Upper lobe of left lung (tissue), 6 donors: ENCODE results near the gene CCDC87. TPM values are rescaled to one million over a fixed set of nuclear protein-coding genes. Genes with fewer than 3 reads are reported as not detected.
"Not testable (repeated sequence)": the region's sequence is repeated elsewhere in the genome, so short reads cannot be mapped to it uniquely, and the experiment has no call there.

Experiments
- ATAC-seq, 2 donors: fragments of 200-7000 bp; cut with Tn5 transposase; one replicate each; pipeline ENCODE4 v1.9.1; 2022; ENCODE audit warnings: mild to moderate bottlenecking in 2 of 2, moderate library complexity in 2 of 2; ENCODE audit not compliant: low FRiP score in 2 of 2
- DNase-seq, 2 donors: peaks; one replicate each; pipeline ENCODE4 v3.0.0-alpha.2; 2019 to 2020
- H3K27ac ChIP-seq, 4 donors: fragments of 200-600 bp; sonication (generic); one replicate each; pipeline ENCODE4 v1.5.1; 2016 to 2019
- H3K27me3 ChIP-seq, 4 donors: fragments of 200-600 bp; sonication (generic); one replicate each; pipeline ENCODE4 v1.5.1; 2017 to 2019
- H3K36me3 ChIP-seq, 4 donors: fragments of 200-600 bp; sonication (generic); one replicate each; pipeline ENCODE4 v1.5.1; 2016 to 2019
- H3K4me1 ChIP-seq, 4 donors: fragments of 200-600 bp; sonication (generic); one replicate each; pipeline ENCODE4 v1.5.1; 2018 to 2019
- H3K4me3 ChIP-seq, 4 donors: fragments of 200-600 bp; sonication (generic); one replicate each; pipeline ENCODE4 v1.5.1; 2017 to 2019; ENCODE audit warnings: mild to moderate bottlenecking in 2 of 4, moderate library complexity in 1 of 4
- H3K9me3 ChIP-seq, 4 donors: fragments of 200-600 bp; sonication (generic); one replicate each; pipeline ENCODE4 v1.5.1; 2018 to 2019
- CTCF ChIP-seq, 6 experiments: fragments of 450-650 bp in 4 of 6; fragments of 200-600 bp in 2 of 6; sonication (generic) in 2 of 6; IDR thresholded peaks; one replicate each; pipeline ENCODE4 v1.5.1; 2016 to 2019; ENCODE audit warnings: antibody characterized with exemption in 6 of 6
- EP300 ChIP-seq, 4 donors: sonication (generic); formaldehyde crosslinking; IDR thresholded peaks; one replicate each; pipeline ENCODE4 v1.5.1; 2017; ENCODE audit warnings: antibody characterized with exemption in 4 of 4, control low read depth in 2 of 4
- POLR2A ChIP-seq, 4 donors: fragments of 450-650 bp; IDR thresholded peaks; one replicate each; pipeline ENCODE4 v1.5.1; 2016 to 2017; ENCODE audit warnings: antibody characterized with exemption in 4 of 4, mild to moderate bottlenecking in 2 of 4
- POLR2AphosphoS5 ChIP-seq, 2 donors: sonication (generic); formaldehyde crosslinking; IDR thresholded peaks; one replicate each; pipeline ENCODE4 v1.5.1; 2017; ENCODE audit warnings: antibody characterized with exemption in 2 of 2
- WGBS, 2 donors: methylation state at CpG; one replicate each; pipeline ENCODE4 v1.1.5; 2017 to 2018; 5-methylcytosine and 5-hydroxymethylcytosine counted together
- total RNA-seq, 6 donors: library from RNA; depleted of rRNA in 4 of 6; stranded (reverse); fragments of >200 nt in 4 of 6; gene quantifications; one replicate each; pipeline versions ENCODE4 v1.1.0 to v1.2.1, GENCODE V29; 2016 to 2021
- donor health status: DM: no; HTN: no; CAD: no; lungs with moderate emphysema.
- donor health status: DM: no; HTN: yes; CAD: no; lungs with severe emphysema.

The CCDC87 gene
- total RNA-seq, 6 donors from 2014 or later = 0.20 to 4.2 (median 0.44) TPM; not detected in 1

GRCh38 chr11:66609721-66610617 lies 17.1 kb upstream of the CCDC87 start:
- DNase-seq = no peak
- TF ChIP-seq POLR2A (IDR thresholded peaks at IDR 0.05) (no peak), POLR2AphosphoS5 (IDR thresholded peaks at IDR 0.05) (no peak), EP300 (IDR thresholded peaks at IDR 0.05) (no peak), CTCF (IDR thresholded peaks at IDR 0.05) (no peak)

GRCh38 chr11:66607126-66607834 lies 14.4 kb upstream of the CCDC87 start:
- TF ChIP-seq POLR2AphosphoS5 (IDR thresholded peaks at IDR 0.05) (no peak), POLR2A (IDR thresholded peaks at IDR 0.05) (no peak), CTCF (IDR thresholded peaks at IDR 0.05) (no peak), EP300 (IDR thresholded peaks at IDR 0.05) (no peak)
- ATAC-seq (peak; percentile 25 to 88), DNase-seq (no peak)
- Histone ChIP-seq H3K27ac (peak overlapping the region in 1 of 4 donors; percentile 5), H3K36me3 (peaks cover 0 to 34% (median 18%) of the 10 kb centered on the region in 4 donors), H3K4me1 (no peaks in the 10 kb centered on the region), H3K4me3 (no peak overlapping the region), H3K27me3 (no peaks in the 10 kb centered on the region), H3K9me3 (no peaks in the 10 kb centered on the region)
- WGBS, 2 donors = 74 to 75% methylated on average over 8 of the region's 8 CpGs

More at GRCh38 chr11:66609721-66610617, 17.1 kb upstream of the CCDC87 start:
- no peak overlapping the region for H3K4me3 ChIP-seq
- peaks cover 0 to 15% (median 11%) of the 10 kb centered on the region in 4 donors for H3K36me3 ChIP-seq
- no peak for ATAC-seq
- H3K4me1 ChIP-seq = no peaks in the 10 kb centered on the region
- no peaks in the 10 kb centered on the region for H3K9me3 ChIP-seq
- no peak overlapping the region for H3K27ac ChIP-seq
- H3K27me3 ChIP-seq = no peaks in the 10 kb centered on the region
- 60 to 63% methylated on average over 4 of the region's 4 CpGs for WGBS, 2 donors

GRCh38 chr11:66606608-66607007 lies 13.7 kb upstream of the CCDC87 start:
- not testable (repeated sequence) for H3K9me3 ChIP-seq, H3K4me3 ChIP-seq, H3K4me1 ChIP-seq, ATAC-seq, DNase-seq, H3K27me3 ChIP-seq, H3K27ac ChIP-seq
- H3K36me3 ChIP-seq = peaks cover 0 to 37% (median 18%) of the 10 kb centered on the region in 4 donors
- WGBS, 2 donors = 94 to 96% methylated on average over 3 of the region's 3 CpGs

GRCh38 chr11:66604155-66604554 lies 11.3 kb upstream of the CCDC87 start:
- no peak for TF ChIP-seq POLR2A (IDR thresholded peaks at IDR 0.05)
- no peak for TF ChIP-seq EP300 (IDR thresholded peaks at IDR 0.05)
- no peak for TF ChIP-seq POLR2AphosphoS5 (IDR thresholded peaks at IDR 0.05)
- ATAC-seq (no peak), DNase-seq (no peak)
- Histone ChIP-seq H3K9me3 (no peaks in the 10 kb centered on the region), H3K36me3 (peaks cover 0 to 58% (median 28%) of the 10 kb centered on the region in 4 donors), H3K4me1 (no peaks in the 10 kb centered on the region), H3K27me3 (no peaks in the 10 kb centered on the region), H3K27ac (no peak overlapping the region), H3K4me3 (no peak overlapping the region)
- 79 to 99% methylated on average over 5 of the region's 5 CpGs for WGBS, 2 donors

- Histone ChIP-seq H3K27ac (no peak overlapping the region), H3K9me3 (no peaks in the 10 kb centered on the region), H3K4me3 (no peak overlapping the region), H3K4me1 (no peaks in the 10 kb centered on the region), H3K27me3 (no peaks in the 10 kb centered on the region), H3K36me3 (peaks cover 0 to 61% (median 29%) of the 10 kb centered on the region in 4 donors)
- ATAC-seq (no peak), DNase-seq (peak in 1 of 2 donors; percentile 29)
- 95 to 100% methylated on average over 6 of the region's 6 CpGs for WGBS, 2 donors
- no peak for TF ChIP-seq CTCF (IDR thresholded peaks at IDR 0.05)
- TF ChIP-seq POLR2A (IDR thresholded peaks at IDR 0.05) = no peak
- no peak for TF ChIP-seq EP300 (IDR thresholded peaks at IDR 0.05)
- no peak for TF ChIP-seq POLR2AphosphoS5 (IDR thresholded peaks at IDR 0.05)
Measured at GRCh38 chr11:66603072-66603471, 10.2 kb upstream of the CCDC87 start.
